Islet precursor cell (in vitro differentiated cells): ENCODE data around the gene CUZD1.
"Not testable (repeated sequence)": the region's sequence is repeated elsewhere in the genome, so short reads cannot be mapped to it uniquely, and the experiment has no call there.

ENCODE experiments used
- DNase-seq: peaks from one replicate; pipeline ENCODE4 v3.0.0-alpha.2; 2018

CUZD1 gene, protein sequence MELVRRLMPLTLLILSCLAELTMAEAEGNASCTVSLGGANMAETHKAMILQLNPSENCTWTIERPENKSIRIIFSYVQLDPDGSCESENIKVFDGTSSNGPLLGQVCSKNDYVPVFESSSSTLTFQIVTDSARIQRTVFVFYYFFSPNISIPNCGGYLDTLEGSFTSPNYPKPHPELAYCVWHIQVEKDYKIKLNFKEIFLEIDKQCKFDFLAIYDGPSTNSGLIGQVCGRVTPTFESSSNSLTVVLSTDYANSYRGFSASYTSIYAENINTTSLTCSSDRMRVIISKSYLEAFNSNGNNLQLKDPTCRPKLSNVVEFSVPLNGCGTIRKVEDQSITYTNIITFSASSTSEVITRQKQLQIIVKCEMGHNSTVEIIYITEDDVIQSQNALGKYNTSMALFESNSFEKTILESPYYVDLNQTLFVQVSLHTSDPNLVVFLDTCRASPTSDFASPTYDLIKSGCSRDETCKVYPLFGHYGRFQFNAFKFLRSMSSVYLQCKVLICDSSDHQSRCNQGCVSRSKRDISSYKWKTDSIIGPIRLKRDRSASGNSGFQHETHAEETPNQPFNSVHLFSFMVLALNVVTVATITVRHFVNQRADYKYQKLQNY

DNA sequence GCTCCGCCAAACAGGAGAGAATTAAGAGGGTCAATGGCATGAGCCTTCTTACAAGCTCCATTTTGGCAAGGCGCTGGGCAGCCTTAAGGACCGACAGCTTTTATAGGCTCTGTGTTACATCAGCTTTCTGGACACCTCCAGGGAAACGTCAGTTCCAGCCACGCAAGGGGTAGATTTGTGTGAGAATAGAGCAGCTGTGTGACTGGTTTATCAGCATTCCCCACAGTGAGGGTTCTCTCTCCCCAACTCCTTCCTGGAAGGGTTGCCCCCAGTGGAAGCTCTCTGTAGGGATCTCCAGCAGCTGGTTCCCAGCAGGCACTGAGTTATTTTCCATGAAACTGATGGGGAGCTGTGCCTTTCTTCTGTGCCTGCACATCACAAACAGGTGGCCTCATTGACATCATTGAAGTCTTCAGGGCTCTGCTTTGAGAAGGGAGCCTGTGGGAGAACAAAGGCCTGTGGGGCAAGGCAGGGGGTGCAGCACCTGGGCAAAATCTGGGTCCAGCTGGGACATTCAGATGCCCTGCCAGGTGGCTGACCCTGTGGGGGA lies at the start of gene CUZD1:
Gene CUZD1, minus strand, starts transcription at position 75 of the 550 bp plus-strand sequence. Its CDS starts 14 bp downstream, at position 61.
- DNase-seq = no peak

DNA sequence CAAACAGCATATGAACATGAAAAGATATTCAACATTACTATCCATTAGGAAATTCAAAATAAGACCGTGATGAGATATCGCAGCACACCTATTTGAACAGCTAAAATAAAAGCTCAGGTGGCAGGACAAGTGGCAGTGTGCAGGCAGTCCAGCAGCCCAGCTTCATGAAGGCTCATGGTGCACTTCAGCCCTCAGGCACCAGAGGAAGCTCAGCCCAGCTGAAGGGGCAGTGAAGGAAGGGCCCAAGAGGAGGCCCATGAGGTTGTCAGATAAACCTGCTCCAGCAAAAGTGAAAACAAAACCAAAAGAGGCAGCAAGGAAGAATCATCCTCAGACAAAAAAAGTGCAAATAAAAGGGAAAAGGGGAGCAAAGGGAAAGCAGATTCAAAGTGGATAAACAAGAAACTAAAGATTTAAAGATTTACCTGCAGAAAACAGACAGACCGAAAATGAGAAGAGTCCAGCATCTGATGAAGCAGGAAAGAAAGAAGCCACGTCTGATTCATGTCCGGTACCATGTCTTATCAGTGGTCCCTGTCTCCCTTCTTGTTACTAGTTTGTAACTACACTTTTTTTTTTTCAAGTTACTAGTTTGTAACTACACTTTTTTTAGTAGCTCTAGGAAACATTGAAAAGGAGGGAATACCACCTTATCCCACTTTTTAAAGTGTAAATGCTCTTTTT lies 48.7 kb upstream of the CUZD1 start:
- DNase-seq = no peak

DNA sequence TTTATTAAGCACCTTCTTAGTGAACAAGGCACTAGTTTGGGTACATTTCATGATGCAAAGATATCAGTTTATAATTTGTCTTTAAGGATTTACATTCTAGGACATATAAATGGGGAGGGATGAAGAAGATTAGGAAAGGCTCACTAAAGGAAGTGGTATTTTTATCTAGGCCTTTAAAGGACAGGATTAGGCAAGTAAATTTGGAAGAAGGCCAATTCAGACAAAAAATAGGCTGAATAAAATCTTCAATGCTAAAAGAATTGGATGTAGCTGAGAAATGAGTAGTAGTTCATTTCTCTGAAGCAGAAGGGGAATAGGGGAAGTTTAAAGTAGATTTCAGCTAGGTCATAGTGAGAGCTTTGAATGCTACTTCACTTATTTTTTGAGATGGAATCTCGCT lies 38.5 kb upstream of the CUZD1 start:
- DNase-seq = no peak

DNA sequence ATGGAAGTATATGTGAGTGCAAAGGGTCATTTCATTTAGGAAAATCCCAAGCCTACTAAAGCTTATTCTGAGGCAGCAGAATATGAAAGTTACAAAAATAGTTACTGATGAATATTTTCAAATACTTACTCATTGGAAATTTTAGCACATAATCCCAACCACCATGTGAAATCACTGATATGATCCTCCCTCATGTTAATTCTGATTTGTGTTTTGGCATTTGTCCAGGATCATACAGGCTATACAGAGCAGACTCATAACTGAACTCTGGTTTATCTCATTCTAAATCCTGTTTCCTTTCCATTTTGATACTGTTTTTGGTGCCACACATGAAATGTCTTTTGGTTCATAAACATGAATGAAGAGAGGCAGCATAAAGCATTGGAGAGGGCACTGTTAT lies 37.1 kb upstream of the CUZD1 start:
- no peak for DNase-seq

DNA sequence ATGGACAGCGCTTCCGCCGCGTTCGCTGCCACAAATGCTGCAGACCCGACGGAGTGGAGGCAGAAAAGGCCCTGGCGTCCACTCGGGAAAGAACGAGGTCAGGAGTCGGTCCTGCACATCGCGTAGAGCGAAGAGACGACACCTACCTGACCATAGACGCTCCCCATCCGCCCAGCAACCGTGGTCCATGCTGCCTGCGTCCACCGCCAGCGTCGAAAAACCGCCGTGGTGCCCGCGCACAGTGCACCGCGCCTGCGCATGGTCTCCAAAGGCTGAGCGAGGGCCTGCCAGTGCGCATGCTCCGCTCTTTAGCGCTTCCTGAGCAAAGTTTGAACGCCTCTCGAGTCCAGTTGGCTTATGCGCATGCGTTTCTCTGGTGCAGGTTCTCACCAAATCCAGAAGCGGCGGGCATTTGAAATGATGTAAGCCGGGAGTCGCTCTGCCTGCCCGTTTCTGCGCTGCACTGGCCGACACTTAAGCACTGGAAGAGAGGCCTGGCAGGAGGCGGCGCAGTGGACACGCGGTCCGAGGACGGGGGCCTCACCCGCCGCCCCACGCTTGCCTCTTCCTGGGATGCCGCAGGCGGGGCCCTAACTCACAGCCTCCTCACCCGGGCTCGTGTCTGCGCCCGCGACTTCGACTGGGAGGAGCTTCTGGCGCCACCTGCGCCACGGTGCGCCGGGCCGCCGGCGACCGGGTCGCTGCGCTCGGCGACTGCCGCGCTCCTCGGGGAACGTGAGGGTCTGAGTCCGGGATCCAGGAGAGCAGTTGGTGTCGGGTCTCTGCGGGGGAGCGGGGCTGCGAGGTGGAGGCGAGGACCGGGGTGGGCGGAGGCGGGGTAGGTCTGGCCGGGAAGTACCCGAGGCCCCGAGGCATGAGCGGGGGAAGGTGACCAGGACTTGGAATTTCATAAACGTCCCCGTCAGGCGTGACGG lies 33.9 kb upstream of the CUZD1 start, which contains the start of gene FAM24B:
Gene FAM24B, minus strand, starts transcription at position 243 of the 935 bp plus-strand sequence. CDS start 29,066 bp downstream, outside the sequence.
- peak; percentile 67 for DNase-seq

DNA sequence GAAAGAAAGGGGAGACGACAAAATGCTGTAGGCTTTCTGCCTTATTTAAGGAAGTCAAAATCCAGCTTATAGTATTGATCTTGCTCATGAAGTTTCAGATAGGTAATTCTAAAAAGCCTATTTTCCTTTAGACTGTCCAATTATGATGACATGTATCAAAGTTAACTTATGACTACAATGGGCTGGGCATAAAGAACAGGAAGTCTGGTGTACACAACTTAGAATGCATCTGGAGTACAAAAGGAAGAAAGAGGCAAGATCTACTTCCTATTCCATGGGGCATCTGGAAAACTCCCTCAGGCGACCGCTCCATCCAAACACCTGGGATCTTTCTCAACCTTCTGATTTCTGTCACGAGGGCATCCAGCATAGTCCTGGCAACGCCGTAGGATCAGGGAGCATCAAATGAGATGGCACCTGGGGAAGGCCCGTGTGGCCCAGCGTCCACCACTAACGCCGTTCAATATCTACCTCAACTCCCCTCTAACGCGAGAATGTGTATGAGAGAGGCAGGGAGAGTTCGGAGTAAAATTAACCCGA lies 33.2 kb upstream of the CUZD1 start:
- DNase-seq = no peak

DNA sequence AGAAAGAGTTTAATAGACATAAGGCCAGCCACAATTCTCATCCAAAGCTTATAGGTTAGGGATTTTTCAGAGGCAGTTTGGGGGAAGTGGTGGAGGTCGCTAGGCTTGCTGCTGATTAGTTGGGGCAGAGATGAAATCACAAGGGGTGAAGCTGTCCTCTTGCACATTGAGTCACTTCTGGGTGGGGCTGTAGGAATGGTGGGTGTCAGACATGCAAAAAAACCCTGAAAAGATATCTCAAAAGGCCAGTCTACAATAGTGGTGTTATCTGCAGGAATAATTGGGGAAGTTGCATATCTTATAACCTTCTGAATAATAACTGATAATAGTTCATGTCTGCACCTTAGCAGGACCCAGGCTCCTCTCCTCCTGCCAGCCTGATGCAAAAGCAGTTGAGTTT lies 31.6 kb upstream of the CUZD1 start:
- no peak for DNase-seq

DNA sequence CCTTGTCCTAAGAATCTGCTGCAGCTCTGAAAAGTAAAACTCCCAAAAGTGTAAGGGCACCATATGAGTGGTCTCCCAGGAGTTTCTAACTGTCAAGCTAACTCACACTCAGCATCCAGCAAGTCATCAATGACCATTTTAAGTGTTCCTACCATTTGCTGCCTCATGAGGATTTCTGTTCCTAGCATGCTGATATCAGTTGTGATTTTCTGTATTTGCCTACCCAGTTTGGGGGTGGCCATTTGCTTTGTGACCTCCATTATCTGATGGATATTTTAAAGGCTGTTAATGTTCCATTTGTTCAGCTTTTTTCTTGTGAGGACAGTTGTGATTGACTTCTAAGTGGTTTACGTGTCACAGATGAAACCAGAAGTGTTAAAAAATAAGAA lies 30.8 kb upstream of the CUZD1 start:
- DNase-seq = no peak

DNA sequence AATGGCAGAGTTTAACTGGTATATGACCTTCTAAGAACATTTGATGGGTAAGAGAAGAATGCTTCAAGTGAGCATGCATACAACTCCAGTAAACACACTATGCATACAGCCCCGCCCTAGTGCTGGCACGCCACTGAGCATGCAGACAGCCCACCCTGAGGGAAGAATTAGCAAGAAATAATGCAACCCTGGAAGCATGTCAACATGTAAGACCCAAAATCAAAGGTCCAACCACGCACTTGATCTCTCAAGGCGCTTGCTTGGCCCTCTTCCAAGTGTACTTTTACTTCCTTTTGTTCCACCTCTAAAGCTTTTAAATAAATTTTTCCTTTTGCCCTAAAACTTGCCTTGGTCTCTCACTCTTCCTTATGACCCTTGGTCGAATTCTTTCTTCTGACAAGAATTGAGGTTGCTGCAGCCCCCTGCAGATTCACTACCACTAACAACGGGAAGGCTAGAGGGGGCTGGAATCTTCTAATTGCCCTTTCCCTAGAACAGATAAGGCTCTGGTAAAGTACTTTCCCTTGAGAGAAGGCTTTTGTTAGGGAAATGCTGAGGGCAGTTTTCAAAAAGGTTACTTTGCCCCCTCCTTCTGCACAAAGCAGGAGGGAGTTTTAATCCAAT lies 30.3 kb upstream of the CUZD1 start:
- DNase-seq = no peak

DNA sequence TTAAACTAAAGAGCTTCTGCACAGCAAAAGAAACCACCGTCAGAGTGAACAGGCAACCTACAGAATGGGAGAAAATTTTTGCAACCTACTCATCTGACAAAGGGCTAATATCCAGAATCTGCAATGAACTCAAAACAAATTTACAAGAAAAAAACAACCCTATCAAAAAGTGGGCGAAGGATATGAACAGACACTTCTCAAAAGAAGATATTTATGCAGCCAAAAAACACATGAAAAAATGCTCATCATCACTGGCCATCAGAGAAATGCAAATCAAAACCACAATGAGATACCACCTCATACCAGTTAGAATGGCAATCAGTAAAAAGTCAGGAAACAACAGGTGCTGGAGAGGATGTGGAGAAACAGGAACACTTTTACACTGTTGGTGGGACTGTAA lies 26.3 kb upstream of the CUZD1 start:
- not testable (repeated sequence) for DNase-seq

DNA sequence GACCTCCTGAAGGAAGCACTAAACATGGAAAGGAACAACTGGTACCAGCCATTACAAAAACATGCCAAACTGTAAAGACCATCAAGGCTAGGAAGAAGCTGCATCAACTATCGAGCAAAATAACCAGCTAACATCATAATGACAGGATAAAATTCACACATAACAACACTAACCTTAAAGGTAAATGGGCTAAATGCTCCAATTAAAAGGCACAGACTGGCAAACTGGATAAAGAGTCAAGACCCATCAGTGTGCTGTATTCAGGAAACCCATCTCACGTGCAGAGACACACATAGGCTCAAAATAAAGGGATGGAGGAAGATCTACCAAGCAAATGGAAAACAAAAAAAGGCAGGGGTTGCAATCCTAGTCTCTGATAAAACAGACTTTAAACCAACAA lies 23.1 kb upstream of the CUZD1 start:
- DNase-seq = not testable (repeated sequence)

DNA sequence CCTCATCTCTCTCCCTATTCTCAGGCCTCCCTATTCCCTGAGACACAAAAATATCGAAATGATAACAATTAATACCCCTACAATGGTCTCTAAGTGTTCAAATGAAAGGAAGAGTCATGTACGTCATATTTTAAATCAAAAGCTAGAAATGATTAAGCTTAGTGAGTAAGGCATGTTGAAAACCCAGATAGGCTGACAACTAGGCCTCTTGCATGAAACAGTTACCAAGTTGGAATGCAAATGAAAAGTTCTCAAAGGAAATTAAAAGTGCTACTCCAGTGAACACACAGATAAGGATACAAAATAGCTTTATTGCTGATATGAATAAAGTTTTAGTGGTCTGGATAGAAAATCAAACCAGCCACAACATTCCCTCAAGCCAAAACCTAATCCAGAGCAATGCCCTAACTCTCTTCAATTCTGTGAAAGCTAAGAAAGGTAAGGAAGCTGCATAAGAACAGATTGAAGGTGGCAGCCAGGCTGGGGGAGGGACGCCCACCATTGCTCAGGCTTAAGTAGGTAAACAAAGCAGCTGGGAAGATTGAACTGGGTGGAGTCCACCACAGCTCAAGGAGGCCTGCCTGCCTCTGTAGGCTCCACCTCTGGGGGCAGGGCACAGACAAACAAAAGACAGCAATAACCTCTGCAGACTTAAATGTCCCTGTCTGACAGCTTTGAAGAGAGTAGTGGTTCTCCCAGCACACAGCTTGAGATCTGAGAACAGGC lies 21.3 kb upstream of the CUZD1 start:
- not testable (repeated sequence) for DNase-seq

DNA sequence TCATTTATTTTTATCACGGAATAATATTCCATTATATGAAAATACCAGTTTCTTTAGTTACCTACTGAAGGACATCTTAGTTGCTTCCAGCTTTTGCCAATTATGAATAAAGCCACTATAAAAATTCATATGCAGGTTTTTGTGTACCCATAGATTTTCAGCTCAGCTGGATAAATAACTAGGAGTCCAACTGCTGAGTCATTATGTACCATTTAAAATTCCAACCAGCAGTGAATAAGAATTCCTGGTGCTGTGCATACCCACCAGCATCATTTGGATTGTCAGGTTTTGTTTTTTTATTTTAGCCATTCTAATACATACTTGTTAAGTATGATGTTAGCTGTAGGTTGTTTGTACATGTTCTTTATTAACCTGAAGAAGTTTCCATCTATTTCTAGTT lies 19.2 kb upstream of the CUZD1 start:
- no peak for DNase-seq

DNA sequence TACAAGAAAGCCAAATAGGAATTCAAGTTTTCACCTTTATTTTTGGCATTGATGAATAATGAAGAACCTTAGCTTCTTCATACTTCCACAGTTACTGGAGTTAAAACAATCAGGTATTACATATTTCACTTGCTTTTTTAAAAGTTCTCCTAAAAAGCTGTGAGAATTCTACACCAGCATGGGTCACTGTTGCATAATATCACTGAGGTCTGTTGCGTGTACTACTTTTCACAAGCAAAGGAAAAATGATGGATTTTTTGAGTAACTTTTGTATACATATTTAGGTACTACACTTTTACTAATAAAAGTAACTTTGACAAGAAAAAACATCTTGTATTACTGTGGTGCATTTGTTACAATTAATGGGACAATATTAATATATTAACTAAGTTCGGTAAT lies 18.5 kb upstream of the CUZD1 start:
- DNase-seq = no peak

DNA sequence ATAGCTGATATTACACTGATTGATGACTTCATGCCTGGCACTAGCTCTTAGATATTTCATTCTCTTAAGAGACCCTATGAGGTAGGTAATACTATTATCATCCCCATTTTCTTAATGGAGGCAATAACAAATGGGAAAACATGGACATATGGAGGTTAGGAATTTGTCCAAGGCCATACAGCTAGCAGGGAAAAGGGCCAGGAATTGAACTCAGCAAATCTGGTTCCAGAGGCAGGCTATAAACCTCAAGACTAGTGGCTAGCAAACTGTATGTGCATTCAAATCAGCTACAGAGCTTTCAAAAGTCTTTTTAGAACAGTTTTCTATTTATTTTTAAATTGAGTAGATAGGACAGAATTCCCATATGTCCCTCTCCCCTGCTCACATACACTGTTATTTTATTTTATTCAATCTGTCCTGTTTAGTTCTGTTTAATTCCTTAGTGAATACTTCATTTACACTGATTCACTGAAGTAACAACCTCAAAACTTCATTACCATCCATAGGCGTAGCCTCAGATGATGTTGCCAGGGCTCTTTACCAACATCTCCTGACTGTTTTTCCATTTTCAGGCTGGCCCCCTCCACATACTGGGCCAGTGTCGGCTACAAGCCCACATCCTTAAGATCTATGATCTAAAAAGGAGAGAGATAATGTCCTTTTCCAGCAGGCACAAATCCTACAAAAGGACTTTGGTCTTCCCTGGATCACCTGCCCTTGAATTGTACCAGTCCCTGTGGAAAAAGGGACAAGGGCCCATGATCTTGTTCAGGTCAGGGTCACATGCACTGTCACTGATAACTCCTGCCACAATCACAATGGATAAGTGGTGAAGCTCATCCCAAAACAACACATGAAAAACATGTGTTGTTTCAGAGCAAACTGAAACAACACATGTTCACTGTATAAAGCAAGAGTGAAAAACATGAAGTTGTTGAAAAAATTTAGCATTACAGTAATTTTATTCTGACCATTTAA lies 17.8 kb upstream of the CUZD1 start:
- DNase-seq = no peak

DNA sequence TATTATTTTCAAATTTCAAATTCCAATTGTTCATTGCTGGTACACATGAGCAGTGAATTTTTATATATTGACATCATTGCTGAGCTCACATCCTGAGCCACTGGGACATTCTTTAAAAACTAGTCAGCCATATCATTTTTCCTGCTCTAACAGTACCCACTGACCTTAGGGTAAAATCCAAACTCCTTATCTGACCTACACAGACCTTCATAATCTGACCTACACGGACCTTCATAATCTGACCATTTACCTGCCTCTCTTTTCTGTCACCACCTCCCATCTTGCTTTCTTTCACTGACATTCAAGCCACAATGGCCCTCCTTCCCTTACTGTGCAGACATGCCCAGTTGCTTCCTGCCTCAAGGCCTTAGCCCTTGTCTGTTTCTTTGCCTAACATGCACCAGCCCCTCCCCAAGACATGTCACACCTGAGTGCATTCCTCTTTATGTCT lies 16.1 kb upstream of the CUZD1 start:
- DNase-seq = no peak

DNA sequence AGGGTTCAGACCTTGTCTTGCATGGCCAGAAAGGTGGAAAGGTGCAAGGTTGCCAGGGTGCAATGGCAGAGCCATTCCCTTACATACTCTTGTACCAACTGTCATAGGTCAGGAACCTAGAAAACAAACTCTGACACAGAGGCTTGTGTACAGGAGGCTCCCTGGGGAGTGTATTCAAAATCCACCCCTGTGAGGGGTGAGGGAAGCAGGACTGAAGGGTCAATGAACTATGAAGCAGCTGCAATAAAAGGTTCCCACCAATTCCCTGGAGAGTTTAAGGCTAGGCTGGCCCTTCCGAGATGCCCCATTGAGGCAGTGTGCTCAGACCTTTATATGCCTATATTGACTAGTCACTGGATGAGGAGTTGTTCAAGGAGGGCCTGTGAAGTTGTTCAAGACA lies 13.9 kb upstream of the CUZD1 start:
- DNase-seq = no peak

DNA sequence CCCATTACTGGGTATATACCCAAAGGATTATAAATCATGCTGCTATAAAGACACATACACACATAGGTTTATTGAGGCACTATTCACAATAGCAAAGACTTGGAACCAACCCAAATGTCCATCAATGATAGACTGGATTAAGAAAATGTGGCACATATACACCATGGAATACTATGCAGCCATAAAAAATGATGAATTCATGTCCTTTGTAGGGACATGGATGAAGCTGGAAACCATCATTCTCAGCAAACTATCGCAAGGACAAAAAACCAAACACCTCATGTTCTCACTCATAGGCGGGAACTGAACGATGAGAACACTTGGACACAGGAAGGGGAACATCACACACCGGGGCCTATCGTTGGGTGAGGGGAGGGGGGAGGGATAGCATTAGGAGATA lies 12.4 kb upstream of the CUZD1 start:
- DNase-seq = not testable (repeated sequence)

DNA sequence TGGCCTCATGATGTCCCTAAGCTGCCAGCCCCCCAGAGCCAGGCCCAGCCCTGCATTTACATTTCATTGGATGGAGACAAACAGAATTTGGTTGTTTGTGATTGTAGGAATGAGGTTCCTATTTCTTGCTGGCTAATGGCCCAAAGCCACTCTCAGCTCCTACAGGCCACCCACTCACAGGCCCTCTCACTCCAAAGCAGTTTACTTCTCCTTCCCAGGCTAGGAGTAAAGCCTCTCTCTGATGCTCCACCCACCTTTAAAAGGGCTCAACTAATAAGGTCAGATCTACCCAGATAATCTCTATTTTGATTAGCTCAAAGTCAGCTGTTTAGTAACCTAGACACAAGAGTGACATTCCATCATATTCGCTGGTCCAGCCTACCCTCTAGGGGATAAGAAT lies 11.2 kb upstream of the CUZD1 start:
- DNase-seq = no peak

DNA sequence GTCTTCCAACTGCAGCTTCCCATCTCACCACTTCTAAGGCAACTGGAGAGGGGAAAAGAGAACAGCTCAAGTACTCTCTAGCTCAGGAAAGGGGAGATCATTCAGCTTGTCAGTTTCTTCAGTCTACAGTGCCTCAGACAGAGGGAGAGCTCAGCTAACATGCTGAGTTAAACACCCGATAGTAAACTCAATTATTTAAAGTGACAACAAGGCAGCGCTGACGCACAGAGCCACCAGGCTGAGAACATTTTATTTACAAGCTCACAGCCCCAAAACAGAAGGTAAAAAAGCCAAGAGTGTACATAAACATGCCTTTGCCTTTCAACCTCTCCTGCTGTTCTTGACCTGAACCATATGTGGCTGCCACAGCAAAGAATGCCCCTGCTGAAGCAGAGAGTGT lies 10.1 kb upstream of the CUZD1 start:
- DNase-seq = no peak
